Adipocyte (in vitro differentiated cells): ENCODE data around the gene SFT2D3.
A peak's percentile ranks its signal among the peaks of the same experiment; 100 is the strongest.

Experiments
- DNase-seq: peaks from one replicate; pipeline ENCODE4 v3.0.0-alpha.2; 2015; ENCODE audit warnings: low read depth
- H3K27me3 ChIP-seq: replicated peaks from 2 replicates; pipeline ENCODE4 v1.7.0; 2013; ENCODE audit warnings: mild to moderate bottlenecking, low read length, moderate library complexity; ENCODE audit not compliant: control insufficient read depth, insufficient read depth
- H3K36me3 ChIP-seq: 2 replicates; pipeline ENCODE4 v1.7.0; 2013; ENCODE audit warnings: low read length, mild to moderate bottlenecking, moderate library complexity; ENCODE audit not compliant: control insufficient read depth, insufficient read depth, severe bottlenecking
- H3K4me1 ChIP-seq: 2 replicates; pipeline ENCODE4 v1.7.0; 2013; ENCODE audit warnings: mild to moderate bottlenecking, low read length, moderate library complexity; ENCODE audit not compliant: control insufficient read depth, insufficient read depth
- H3K4me3 ChIP-seq: 2 replicates; pipeline ENCODE4 v1.7.0; 2013; ENCODE audit warnings: mild to moderate bottlenecking, low read length, moderate library complexity
- H3K9ac ChIP-seq: 2 replicates; pipeline ENCODE4 v1.7.0; 2013; ENCODE audit warnings: mild to moderate bottlenecking, low read length, moderate library complexity
- H3K9me3 ChIP-seq: 2 replicates; pipeline ENCODE4 v1.7.0; 2013; ENCODE audit warnings: mild to moderate bottlenecking, low read length, moderate library complexity; ENCODE audit not compliant: control insufficient read depth

SFT2D3 gene

DNA sequence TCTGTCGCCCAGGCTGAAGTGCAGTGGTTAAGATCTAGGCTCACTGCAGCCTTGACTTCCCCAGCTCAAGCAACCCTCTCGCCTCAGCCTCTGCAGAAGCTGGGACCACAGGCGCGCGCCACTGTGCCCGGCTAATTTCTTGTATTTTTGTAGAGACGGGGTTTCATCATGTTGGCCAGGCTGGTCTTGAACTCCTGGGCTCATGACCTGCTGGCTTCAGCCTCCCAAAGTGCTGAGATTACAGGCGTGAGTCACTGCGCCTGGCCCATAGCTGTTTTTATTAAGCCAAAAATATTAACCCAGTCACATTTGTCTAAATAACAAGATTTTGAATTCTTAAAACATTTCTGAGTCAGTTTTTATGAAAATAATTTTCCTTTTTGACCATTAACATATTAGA is 6.3 kb upstream of the SFT2D3 start:
- DNase-seq, result no peak
- Histone ChIP-seq H3K36me3 (no peaks in the 10 kb centered on the region), H3K4me3 (peak overlapping the region; percentile 68)

DNA sequence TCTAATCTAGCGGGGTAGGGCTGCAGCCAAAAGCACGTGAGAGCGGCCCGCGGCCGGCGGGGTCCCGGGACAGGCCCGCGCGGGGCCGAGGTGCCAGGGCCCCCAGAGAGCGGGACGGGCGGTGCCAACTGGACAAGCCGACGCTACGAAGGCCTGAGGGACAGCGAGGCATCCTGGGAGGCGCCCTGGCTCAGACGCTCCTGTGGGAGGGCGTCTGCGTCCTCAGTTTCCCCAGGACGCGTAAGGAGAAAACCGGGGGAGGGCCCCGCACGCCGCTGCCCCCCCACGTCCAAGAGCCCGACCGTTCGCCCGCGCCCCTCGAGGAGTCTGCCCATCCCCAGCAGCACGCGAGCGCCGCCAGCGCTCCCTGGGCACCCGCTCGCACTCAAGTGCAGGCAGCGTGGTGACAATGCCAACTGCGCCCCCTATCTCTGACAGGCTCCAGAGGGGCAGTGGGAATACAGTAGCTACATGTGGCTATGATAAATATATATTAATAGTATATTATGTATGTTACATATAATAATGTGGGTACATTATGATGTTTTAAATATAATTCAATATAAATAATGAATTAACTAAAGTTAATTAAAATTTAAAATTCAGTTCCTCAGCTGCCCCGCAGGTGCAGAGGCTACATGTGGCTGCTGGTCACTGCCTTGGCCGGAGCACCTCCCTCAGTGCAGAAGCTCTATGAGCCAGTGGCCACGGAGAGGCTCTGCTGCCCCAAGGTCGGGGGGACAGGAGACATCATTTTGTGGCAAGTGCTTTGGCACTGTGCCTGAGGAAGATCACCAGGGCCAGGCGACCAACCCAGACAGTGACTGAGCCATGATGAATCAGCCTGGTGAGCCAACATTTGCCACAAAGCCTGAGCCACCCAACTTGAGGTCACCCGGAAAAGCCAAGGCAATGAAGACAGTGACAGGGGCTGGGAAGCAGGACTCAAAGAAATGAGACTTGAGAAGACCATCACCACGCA is 5.5 kb upstream of the SFT2D3 start:
- Histone ChIP-seq H3K9ac (peak overlapping the region; percentile 66), H3K4me3 (peak overlapping the region; percentile 68), H3K4me1 (peaks cover 12% of the 10 kb centered on the region), H3K27me3 (no peaks in the 10 kb centered on the region), H3K9me3 (peaks cover 4% of the 10 kb centered on the region), H3K36me3 (no peaks in the 10 kb centered on the region)
- peak; percentile 83 for DNase-seq

More for the DNA sequence above, 6.3 kb upstream of the SFT2D3 start:
- Histone ChIP-seq H3K27me3 (no peaks in the 10 kb centered on the region), H3K9ac (peak overlapping the region; percentile 66), H3K9me3 (peaks cover 6% of the 10 kb centered on the region), H3K4me1 (peaks cover 9% of the 10 kb centered on the region)

DNA sequence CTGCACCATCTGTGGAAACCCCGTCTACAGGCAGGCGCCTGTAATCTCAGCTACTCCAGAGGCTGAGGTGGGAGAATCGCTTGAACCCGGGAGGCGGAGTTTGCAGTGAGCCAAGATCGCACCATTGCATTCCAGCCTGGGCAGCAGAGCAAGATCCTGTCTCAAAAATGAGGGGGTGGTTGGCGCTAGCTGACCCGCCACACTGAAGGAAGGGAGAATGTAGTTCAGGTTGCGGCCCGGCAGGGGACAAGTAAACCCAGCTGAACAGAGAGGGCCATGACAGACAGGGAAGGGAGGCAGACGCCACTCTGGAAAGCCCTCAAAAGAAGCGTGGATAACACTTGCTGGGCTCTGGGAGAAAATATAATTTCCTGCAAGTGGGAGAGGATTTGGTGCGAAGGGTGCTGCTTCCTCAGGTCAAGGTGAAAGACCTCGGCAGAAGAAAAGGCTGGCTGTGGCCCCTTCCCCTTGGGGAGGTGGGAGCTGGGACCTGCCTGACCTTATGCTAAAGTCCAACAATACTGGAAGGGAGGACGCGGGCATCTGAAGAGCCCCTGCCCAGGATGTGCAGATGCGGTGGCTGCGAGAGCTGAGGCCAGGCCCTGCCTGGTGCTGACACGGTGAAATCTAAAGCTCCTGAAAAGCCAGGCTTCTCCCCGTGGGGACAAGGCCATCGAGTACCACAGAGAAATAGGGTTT is 3.7 kb upstream of the SFT2D3 start:
- H3K4me1 ChIP-seq, result peaks cover 18% of the 10 kb centered on the region
- no peaks in the 10 kb centered on the region for H3K36me3 ChIP-seq
- H3K9ac ChIP-seq, result no peak overlapping the region
- no peaks in the 10 kb centered on the region for H3K9me3 ChIP-seq
- H3K27me3 ChIP-seq, result no peaks in the 10 kb centered on the region
- no peak for DNase-seq
- no peak overlapping the region for H3K4me3 ChIP-seq

DNA sequence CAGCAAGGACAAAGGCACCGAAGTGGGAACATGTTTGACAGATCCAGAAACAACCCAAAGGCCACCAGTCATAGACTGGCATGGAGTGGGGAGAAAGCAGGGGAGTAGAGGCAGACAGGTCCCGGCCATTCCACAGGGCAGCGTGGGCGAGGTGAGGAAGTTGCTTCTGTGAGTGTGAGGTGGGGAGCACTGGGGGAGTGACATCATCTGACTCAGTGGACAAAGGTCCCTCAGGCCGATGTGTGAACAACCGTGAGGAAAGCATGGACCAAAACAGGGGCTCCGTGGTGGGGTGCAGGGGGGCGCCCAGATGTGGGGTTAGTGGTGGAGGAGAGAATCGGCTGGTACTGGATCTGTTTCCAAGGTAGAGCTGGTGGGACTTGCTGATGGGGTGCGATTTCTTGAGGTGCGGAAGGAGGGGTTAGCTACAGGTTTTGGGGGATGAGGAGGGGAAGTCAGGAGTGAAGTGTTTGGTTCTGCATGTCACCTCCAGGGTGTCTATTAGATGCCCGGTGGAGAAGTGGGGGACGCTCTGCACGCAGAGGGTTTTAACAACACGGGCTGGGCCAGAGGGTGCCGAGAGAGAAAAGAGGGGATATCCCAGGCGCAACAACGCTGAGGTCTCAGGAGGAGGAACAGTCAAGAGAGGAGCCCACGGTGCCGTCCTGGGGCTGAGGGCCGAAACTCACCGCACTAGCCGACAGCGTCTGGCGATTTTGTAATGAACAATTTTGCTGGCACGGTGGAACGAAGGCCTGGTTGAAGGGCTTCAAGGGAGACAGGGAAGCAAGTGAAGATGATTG is 2.5 kb upstream of the SFT2D3 start:
- no peak overlapping the region for H3K9ac ChIP-seq
- no peak for DNase-seq
- no peaks in the 10 kb centered on the region for H3K36me3 ChIP-seq
- no peak overlapping the region for H3K4me3 ChIP-seq
- peaks cover 28% of the 10 kb centered on the region for H3K4me1 ChIP-seq
- H3K27me3 ChIP-seq, result no peaks in the 10 kb centered on the region
- H3K9me3 ChIP-seq, result no peaks in the 10 kb centered on the region

DNA sequence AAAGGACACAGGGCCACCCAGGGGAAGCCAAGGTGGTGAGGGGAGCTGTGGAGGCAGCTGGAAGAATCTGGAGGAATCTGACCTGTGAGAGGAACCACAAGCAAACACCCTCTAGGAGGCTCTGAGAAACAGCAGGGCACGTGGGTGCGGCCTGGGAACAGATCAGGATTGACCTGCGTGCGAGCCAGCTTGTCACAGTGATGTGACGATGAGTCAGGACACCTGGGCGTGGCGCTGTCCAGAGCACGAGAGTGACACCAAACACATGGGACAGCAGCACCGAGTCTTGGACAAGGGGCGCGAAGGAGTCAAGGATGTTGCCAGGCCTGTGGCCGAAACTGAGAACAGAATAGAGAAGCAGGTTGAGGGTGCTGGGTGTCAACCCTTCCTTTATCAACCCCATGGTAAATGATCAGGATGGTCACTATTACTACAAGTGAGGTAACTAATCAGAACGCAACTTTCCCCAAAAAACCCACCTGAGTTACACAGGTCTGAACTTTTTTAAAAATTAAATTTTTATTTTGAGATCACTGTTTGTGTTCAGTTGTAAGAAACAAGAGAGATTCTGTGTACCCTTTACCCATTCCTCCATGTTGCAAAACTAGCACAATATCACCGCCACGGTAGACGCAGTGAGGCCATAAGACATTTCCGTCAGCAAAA is 637 bp upstream of the SFT2D3 start:
- H3K27me3 ChIP-seq, result no peaks in the 10 kb centered on the region
- peaks cover 42% of the 10 kb centered on the region for H3K4me1 ChIP-seq
- no peaks in the 10 kb centered on the region for H3K9me3 ChIP-seq
- DNase-seq, result no peak
- peak overlapping the region; percentile 91 for H3K4me3 ChIP-seq
- H3K9ac ChIP-seq, result peak overlapping the region; percentile 92
- H3K36me3 ChIP-seq, result no peaks in the 10 kb centered on the region

DNA sequence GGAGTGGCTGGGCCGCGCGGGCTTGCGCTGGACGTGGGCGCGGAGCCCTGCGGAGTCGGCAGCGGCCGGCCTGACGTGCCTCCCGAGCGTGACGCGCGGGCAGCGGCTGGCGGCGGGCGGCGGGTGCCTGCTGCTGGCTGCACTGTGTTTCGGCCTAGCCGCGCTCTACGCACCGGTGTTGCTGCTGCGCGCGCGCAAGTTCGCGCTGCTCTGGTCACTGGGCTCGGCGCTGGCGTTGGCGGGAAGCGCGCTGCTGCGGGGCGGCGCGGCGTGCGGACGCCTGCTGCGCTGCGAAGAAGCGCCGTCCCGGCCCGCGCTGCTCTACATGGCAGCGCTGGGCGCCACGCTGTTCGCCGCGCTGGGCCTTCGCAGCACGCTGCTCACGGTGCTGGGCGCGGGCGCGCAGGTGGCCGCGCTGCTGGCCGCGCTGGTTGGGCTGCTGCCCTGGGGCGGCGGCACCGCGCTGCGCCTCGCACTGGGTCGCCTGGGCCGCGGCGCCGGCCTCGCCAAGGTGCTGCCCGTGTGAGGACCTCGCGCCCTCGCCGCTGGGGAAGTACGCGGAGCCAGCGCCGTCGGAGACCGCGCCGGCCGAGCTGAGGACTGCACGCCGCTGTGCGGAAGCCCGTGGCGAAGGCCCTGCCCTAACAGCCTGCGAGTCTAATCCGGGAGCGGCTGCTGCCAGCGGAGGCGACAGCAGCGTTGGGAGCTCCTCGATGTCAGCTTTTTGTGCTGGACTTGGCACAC is 526 bp downstream of the SFT2D3 start:
- H3K4me3 ChIP-seq, result peak overlapping the region; percentile 91
- no peaks in the 10 kb centered on the region for H3K9me3 ChIP-seq
- DNase-seq, result peak; percentile 85
- H3K4me1 ChIP-seq, result peaks cover 50% of the 10 kb centered on the region
- peak overlapping the region; percentile 92 for H3K9ac ChIP-seq
- H3K27me3 ChIP-seq, result no peaks in the 10 kb centered on the region
- H3K36me3 ChIP-seq, result no peaks in the 10 kb centered on the region

DNA sequence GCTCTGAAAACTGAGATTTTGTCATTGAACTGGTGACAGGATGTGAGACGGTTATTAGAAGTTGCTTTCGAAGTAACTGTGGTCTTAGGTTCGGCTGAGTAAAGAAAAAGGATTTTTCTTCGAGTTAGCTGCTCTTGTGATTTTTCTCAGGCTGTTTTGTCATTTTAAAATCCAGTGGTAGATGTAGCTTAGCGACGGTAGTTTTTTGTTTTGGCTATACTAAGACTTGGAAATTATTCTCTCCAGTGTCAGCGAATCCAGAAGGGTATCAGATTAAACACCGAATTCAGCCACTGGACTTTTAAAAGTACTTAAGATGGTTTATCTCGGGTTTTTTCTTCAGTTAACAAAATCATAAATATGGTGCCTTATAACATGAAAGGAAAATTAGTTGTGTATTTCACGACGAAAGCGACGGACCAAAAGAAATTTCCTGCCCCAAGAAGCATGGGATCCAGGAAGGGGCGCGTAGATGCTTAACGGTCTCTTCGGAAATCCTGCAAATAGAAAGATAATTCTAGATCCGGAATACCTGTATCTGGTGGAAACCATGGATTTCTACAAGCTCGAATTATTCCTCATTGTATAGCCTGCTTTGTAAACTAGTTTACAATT is 1.2 kb downstream of the SFT2D3 start:
- Histone ChIP-seq H3K9ac (peak overlapping the region; percentile 92), H3K4me3 (peak overlapping the region; percentile 91), H3K4me1 (peaks cover 56% of the 10 kb centered on the region), H3K9me3 (no peaks in the 10 kb centered on the region), H3K27me3 (no peaks in the 10 kb centered on the region), H3K36me3 (peaks cover 6% of the 10 kb centered on the region)
- DNase-seq, result no peak

DNA sequence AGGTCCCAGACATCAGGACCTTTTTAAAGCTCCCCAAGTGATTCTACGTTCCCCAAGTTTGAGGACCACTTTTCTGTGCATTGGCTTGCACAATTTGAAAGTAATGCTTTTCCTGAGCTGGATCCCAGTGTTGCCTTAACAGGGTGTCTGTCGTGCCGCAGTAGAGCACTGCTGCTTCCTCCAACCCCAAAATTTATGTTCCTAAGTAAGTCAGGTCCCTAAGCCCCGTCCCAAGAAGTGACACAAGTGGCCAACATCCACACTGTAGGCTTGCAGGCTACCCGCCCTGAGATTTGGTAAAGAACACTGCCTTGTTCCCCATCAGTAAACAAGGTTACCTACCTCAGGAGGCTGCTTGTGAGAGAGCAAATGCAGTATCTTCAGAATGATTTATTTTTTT is 2.0 kb downstream of the SFT2D3 start:
- H3K4me3 ChIP-seq, result peak overlapping the region; percentile 91
- no peak for DNase-seq
- H3K4me1 ChIP-seq, result peaks cover 64% of the 10 kb centered on the region
- peaks cover 10% of the 10 kb centered on the region for H3K36me3 ChIP-seq
- no peaks in the 10 kb centered on the region for H3K27me3 ChIP-seq
- H3K9ac ChIP-seq, result no peak overlapping the region
- H3K9me3 ChIP-seq, result no peaks in the 10 kb centered on the region

DNA sequence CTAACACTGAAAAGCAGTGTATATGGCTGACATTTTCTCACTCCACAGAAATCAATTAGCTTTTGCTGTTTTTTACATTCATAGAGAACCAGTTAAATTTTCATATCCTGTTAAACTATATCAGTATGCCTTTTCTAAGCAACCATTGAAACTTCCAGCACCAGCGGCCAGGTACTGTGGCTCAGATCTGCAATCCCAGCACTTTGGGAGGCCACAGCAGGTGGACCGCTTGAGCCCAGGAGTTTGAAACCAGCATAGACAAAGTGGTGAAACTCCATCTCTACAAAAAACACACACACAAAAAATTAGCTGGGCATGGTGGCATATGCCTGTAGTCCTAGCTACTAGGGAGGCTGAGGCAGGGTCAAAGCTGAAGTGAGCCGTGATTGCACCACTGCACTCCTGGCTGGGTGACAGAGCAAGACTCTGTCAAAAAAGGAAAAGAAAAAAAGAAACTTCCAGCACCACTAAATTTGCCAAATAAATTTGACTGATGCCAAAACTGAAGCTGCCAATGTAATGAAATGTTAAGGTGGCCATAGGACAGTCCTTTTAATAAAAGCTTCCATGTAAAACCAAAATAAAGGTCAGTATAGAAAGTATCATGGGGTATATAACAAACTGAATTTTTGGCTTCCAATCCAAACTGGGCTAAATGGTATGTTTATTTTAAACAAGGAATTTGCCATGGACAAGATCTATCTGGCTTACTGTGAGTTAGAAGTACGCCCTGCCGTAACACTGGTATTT is 3.5 kb downstream of the SFT2D3 start:
- peak; percentile 34 for DNase-seq
- Histone ChIP-seq H3K27me3 (no peaks in the 10 kb centered on the region), H3K9ac (peak overlapping the region; percentile 55), H3K9me3 (no peaks in the 10 kb centered on the region), H3K36me3 (peaks cover 26% of the 10 kb centered on the region), H3K4me1 (peaks cover 68% of the 10 kb centered on the region), H3K4me3 (peak overlapping the region; percentile 49)
